Panc1 (cell line): ENCODE results near the gene NPAS2. TPM values are rescaled to one million over a fixed set of nuclear protein-coding genes. Genes with fewer than 3 reads are reported as not detected.

Source experiments
- ATAC-seq: fragments of 200-7000 bp; cut with Tn5 transposase; 2 replicates; pipeline ENCODE4 v1.9.1; 2020; ENCODE audit warnings: mild to moderate bottlenecking, moderate library complexity
- BruUV-seq: library from RNA; stranded (reverse); fragments of 400-500 nt; replicated peaks from 2 replicates; lab custom pipeline; 2021; lab: Mats Ljungman, UMichigan
- CTCF ChIA-PET: fragments of 300-600 bp; sonication (Branson Sonifier 250); formaldehyde crosslinking; loops from one replicate; lab custom pipeline; 2022; ENCODE audit warnings: antibody characterized with exemption; lab: Charles Lee
- POLR2A ChIA-PET: fragments of 300-600 bp; sonication (Branson Sonifier 250); formaldehyde crosslinking; loops from one replicate; lab custom pipeline; 2022; ENCODE audit warnings: antibody characterized with exemption; lab: Charles Lee
- DNase-seq: peaks from one replicate; pipeline ENCODE4 v3.0.0-alpha.2; 2010; ENCODE audit warnings: low read depth, low spot score
- H3K27ac ChIP-seq: 2 replicates; pipeline ENCODE4 v1.5.1; 2011; ENCODE audit warnings: mild to moderate bottlenecking, low read length, inconsistent platforms
- H3K27me3 ChIP-seq: fragments of 200-500 bp; sonication (Bioruptor generic); 2 replicates; pipeline ENCODE4 v1.6.0; 2014; ENCODE audit warnings: low read length, inconsistent platforms; ENCODE audit not compliant: control insufficient read depth, insufficient read depth
- H3K36me3 ChIP-seq: fragments of 200-500 bp; sonication (Bioruptor generic); 2 replicates; pipeline ENCODE4 v1.5.1; 2014; ENCODE audit warnings: inconsistent platforms, mild to moderate bottlenecking, low read length, moderate library complexity; ENCODE audit not compliant: control insufficient read depth, insufficient read depth
- H3K4me1 ChIP-seq: 2 replicates; pipeline ENCODE4 v1.5.1; 2011; ENCODE audit warnings: inconsistent platforms, mild to moderate bottlenecking, low read length, moderate library complexity; ENCODE audit not compliant: control insufficient read depth, insufficient read depth
- H3K4me3 ChIP-seq, 2 experiments: 2 replicates each; pipeline ENCODE4 v1.5.1; 2011 to 2012; ENCODE audit warnings: low read depth in 2 of 2, low read length in 2 of 2, mild to moderate bottlenecking in 2 of 2, inconsistent platforms in 1 of 2, moderate library complexity in 1 of 2
- H3K9me3 ChIP-seq: fragments of 200-500 bp; sonication (Bioruptor generic); 2 replicates; pipeline ENCODE4 v1.5.1; 2014; ENCODE audit warnings: low read depth, mild to moderate bottlenecking, inconsistent platforms, low read length, moderate library complexity; ENCODE audit not compliant: control insufficient read depth, insufficient read depth
- POLR2AphosphoS5 ChIP-seq: IDR thresholded peaks from 2 replicates; pipeline ENCODE4 v1.6.1; 2012; ENCODE audit warnings: mild to moderate bottlenecking, low read depth, low read length, moderate library complexity
- SIN3A ChIP-seq: IDR thresholded peaks from 2 replicates; pipeline ENCODE4 v1.6.1; 2012; ENCODE audit warnings: low read depth, mild to moderate bottlenecking, low read length, moderate library complexity, borderline replicate concordance; ENCODE audit not compliant: insufficient read depth
- TCF7L2 ChIP-seq: IDR thresholded peaks from 2 replicates; pipeline ENCODE4 v1.6.1; 2011; ENCODE audit warnings: mild to moderate bottlenecking, low read depth, low read length, inconsistent platforms
- in situ Hi-C: cut with HindIII; loops from 2 replicates; pipeline ENCODE4 v1.10.0; 2016; ENCODE audit warnings: low sequenced_read_pairs, low pct_unique_long_range_greater_than_20kb
- intact Hi-C: fragments of 100-400 bp; cut with micrococcal nuclease; formaldehyde crosslinking; loops from one replicate; pipeline ENCODE4 v1.10.0; 2022; ENCODE audit not compliant: unreplicated experiment
- total RNA-seq: library from RNA; stranded (reverse); gene quantifications from one replicate; pipeline ENCODE4 v1.2.1, GENCODE V29; 2021; ENCODE audit not compliant: unreplicated experiment
- TF ChIP-seq, protein P1 (sequence below): fragments of 450-650 bp; IDR thresholded peaks from 2 replicates; pipeline ENCODE4 v1.5.1; 2017; ENCODE audit warnings: mild to moderate bottlenecking
- TF ChIP-seq, protein P2 (sequence below), 2 experiments: IDR thresholded peaks; 2 replicates each; pipeline ENCODE4 v1.6.1; 2011 to 2012; ENCODE audit warnings: low read depth in 2 of 2, control low read depth in 1 of 2, low read length in 1 of 2, mild to moderate bottlenecking in 1 of 2, moderate library complexity in 1 of 2; ENCODE audit not compliant: insufficient read depth in 1 of 2

NPAS2 gene
- total RNA-seq, 1 experiment from 2014 or later, result 72.8 TPM

DNA sequence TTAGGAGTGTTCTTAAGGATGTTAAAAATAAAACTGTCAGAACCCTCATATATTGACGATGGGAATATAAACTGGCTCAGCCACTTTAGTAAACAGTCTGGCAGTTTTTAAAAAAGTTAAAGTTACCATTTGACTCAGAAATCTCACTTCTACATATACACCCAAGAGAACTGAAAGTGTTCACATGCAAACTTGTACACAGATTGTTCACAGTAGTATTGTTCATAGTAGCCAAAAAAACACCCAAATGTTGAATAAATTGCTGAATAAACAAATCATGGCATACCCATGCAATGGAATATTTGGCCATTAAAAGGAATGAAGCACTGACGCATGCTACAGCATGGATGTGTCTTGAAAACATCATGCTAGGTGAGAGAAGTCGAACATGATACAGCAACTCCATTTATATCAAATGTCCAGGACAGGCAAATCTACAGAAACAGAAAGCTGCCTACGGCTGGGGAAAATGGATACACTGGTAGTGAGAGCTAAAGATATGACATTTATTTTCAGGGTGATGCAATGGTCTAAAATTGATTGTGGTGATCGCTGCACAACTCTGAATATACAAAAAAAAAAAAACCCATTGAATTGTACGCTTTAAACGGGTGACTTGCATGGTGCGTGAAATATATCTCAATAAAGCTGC is 192.2 kb downstream of the NPAS2 start:
- Histone ChIP-seq H3K4me1 (peaks cover 46% of the 10 kb centered on the region), H3K9me3 (no peaks in the 10 kb centered on the region), H3K4me3 (no peak overlapping the region), H3K27me3 (no peaks in the 10 kb centered on the region), H3K27ac (peak overlapping the region; percentile 41; the same call in 1 of the 2 replicates), H3K36me3 (peaks cover 27% of the 10 kb centered on the region)
- intact Hi-C loops, result loop anchor here (2.0 kb wide), 2 partner anchors 141 to 193 kb away; no protein-coding TSS in a partner anchor
- DNase-seq (no peak), ATAC-seq (no peak)
- POLR2A ChIA-PET, result no interaction called here
- no peak for TF ChIP-seq SIN3A
- no peak for TF ChIP-seq POLR2AphosphoS5
- TF ChIP-seq, protein P1, sequence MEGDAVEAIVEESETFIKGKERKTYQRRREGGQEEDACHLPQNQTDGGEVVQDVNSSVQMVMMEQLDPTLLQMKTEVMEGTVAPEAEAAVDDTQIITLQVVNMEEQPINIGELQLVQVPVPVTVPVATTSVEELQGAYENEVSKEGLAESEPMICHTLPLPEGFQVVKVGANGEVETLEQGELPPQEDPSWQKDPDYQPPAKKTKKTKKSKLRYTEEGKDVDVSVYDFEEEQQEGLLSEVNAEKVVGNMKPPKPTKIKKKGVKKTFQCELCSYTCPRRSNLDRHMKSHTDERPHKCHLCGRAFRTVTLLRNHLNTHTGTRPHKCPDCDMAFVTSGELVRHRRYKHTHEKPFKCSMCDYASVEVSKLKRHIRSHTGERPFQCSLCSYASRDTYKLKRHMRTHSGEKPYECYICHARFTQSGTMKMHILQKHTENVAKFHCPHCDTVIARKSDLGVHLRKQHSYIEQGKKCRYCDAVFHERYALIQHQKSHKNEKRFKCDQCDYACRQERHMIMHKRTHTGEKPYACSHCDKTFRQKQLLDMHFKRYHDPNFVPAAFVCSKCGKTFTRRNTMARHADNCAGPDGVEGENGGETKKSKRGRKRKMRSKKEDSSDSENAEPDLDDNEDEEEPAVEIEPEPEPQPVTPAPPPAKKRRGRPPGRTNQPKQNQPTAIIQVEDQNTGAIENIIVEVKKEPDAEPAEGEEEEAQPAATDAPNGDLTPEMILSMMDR, result no peak
- no peak for TF ChIP-seq TCF7L2
- TF ChIP-seq, protein P2, sequence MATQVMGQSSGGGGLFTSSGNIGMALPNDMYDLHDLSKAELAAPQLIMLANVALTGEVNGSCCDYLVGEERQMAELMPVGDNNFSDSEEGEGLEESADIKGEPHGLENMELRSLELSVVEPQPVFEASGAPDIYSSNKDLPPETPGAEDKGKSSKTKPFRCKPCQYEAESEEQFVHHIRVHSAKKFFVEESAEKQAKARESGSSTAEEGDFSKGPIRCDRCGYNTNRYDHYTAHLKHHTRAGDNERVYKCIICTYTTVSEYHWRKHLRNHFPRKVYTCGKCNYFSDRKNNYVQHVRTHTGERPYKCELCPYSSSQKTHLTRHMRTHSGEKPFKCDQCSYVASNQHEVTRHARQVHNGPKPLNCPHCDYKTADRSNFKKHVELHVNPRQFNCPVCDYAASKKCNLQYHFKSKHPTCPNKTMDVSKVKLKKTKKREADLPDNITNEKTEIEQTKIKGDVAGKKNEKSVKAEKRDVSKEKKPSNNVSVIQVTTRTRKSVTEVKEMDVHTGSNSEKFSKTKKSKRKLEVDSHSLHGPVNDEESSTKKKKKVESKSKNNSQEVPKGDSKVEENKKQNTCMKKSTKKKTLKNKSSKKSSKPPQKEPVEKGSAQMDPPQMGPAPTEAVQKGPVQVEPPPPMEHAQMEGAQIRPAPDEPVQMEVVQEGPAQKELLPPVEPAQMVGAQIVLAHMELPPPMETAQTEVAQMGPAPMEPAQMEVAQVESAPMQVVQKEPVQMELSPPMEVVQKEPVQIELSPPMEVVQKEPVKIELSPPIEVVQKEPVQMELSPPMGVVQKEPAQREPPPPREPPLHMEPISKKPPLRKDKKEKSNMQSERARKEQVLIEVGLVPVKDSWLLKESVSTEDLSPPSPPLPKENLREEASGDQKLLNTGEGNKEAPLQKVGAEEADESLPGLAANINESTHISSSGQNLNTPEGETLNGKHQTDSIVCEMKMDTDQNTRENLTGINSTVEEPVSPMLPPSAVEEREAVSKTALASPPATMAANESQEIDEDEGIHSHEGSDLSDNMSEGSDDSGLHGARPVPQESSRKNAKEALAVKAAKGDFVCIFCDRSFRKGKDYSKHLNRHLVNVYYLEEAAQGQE (IDR thresholded peaks at IDR 0.05; ENCODE audit: insufficient read depth in 1 of 2, low read depth in 2 of 2, low read length in 1 of 2), result no peak
- CTCF ChIA-PET, result interaction anchor here (0.7 to 1.5 kb wide), 3 partner anchors 140 to 1652 kb away, joined by 3 to 9 read pairs (median 8); no protein-coding TSS in a partner anchor
- BruUV-seq, result no TSS peak
- in situ Hi-C loops, result no loop called here

DNA sequence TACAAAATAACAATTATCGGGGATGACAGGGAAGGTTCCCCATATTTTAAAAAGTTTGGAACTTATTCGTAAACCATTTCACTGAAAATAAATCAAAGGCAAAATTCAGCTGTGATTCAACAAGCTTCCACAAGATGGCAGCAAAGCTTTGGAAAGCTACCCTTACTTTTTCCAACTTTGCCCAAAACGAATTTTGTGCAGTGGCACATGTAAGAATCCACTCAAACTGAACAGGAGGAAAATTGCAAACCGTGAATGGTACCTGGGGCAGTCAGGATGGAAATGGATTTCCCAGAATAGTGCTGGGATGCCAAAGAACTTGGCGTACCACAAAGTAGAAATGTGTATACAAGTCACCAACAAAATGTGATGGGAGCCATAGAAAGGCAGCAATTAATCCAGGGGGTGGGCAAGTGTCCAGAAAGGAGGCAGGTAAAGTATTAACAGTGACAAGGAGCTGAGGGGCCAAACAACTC is 192.8 kb downstream of the NPAS2 start:
- no TSS peak for BruUV-seq
- TF ChIP-seq, protein P1, result peak; percentile 85
- TF ChIP-seq, protein P2 (IDR thresholded peaks at IDR 0.05; ENCODE audit: insufficient read depth in 1 of 2, low read depth in 2 of 2, low read length in 1 of 2), result no peak
- no peak for TF ChIP-seq POLR2AphosphoS5
- TF ChIP-seq SIN3A, result no peak

More for the DNA sequence above, 192.8 kb downstream of the NPAS2 start:
- in situ Hi-C loops, result no loop called here
- no peaks in the 10 kb centered on the region for H3K9me3 ChIP-seq
- POLR2A ChIA-PET, result interaction anchor here (0.6 kb wide), 1 partner anchor 131 kb away, joined by 7 read pairs; no protein-coding TSS in a partner anchor
- CTCF ChIA-PET, result interaction anchor here (0.7 to 1.5 kb wide), 3 partner anchors 140 to 1652 kb away, joined by 3 to 9 read pairs (median 8); no protein-coding TSS in a partner anchor
- peaks cover 40% of the 10 kb centered on the region for H3K4me1 ChIP-seq
- H3K4me3 ChIP-seq, result no peak overlapping the region
- no peak for DNase-seq
- peaks cover 30% of the 10 kb centered on the region for H3K36me3 ChIP-seq
- intact Hi-C loops, result loop anchor here (2.0 kb wide), 2 partner anchors 140 to 192 kb away; no protein-coding TSS in a partner anchor
- peak overlapping the region; percentile 44; the same call in 1 of the 2 replicates for H3K27ac ChIP-seq
- ATAC-seq, result no peak
- no peaks in the 10 kb centered on the region for H3K27me3 ChIP-seq
